ENCODE data around the gene SEMA3D.

SEMA3D gene

GRCh38 chr7:85125176-85125575 is 61.7 kb downstream of the SEMA3D start:
- no peak overlapping the region for H3K4me3 Mint-ChIP-seq
- no peaks in the 10 kb centered on the region for H3K4me1 Mint-ChIP-seq (ENCODE audit: low read depth)
- H3K27me3 Mint-ChIP-seq: no peaks in the 10 kb centered on the region
- H3K9me3 Mint-ChIP-seq: no peaks in the 10 kb centered on the region
- H3K36me3 Mint-ChIP-seq (ENCODE audit: low read depth): no peaks in the 10 kb centered on the region
- H3K27ac Mint-ChIP-seq: no peak overlapping the region

GRCh38 chr7:85119934-85120333 is 66.9 kb downstream of the SEMA3D start:
- no peaks in the 10 kb centered on the region for H3K36me3 Mint-ChIP-seq (ENCODE audit: low read depth)
- H3K27ac Mint-ChIP-seq: no peak overlapping the region
- no peaks in the 10 kb centered on the region for H3K4me1 Mint-ChIP-seq (ENCODE audit: low read depth)
- H3K4me3 Mint-ChIP-seq: no peak overlapping the region
- no peaks in the 10 kb centered on the region for H3K27me3 Mint-ChIP-seq
- H3K9me3 Mint-ChIP-seq: no peaks in the 10 kb centered on the region

GRCh38 chr7:85115862-85116261 is 71.0 kb downstream of the SEMA3D start:
- Mint-ChIP-seq H3K9me3 (no peaks in the 10 kb centered on the region), H3K36me3 (ENCODE audit: low read depth) (no peaks in the 10 kb centered on the region), H3K27me3 (no peaks in the 10 kb centered on the region), H3K27ac (no peak overlapping the region), H3K4me1 (ENCODE audit: low read depth) (no peaks in the 10 kb centered on the region), H3K4me3 (no peak overlapping the region)

GRCh38 chr7:85115006-85115405 is 71.8 kb downstream of the SEMA3D start:
- no peaks in the 10 kb centered on the region for H3K27me3 Mint-ChIP-seq
- no peak overlapping the region for H3K4me3 Mint-ChIP-seq
- H3K27ac Mint-ChIP-seq: no peak overlapping the region
- no peaks in the 10 kb centered on the region for H3K9me3 Mint-ChIP-seq
- H3K4me1 Mint-ChIP-seq (ENCODE audit: low read depth): no peaks in the 10 kb centered on the region
- H3K36me3 Mint-ChIP-seq (ENCODE audit: low read depth): no peaks in the 10 kb centered on the region

- Mint-ChIP-seq H3K9me3 (no peaks in the 10 kb centered on the region), H3K4me3 (no peak overlapping the region), H3K27ac (no peak overlapping the region), H3K36me3 (ENCODE audit: low read depth) (no peaks in the 10 kb centered on the region), H3K27me3 (no peaks in the 10 kb centered on the region), H3K4me1 (ENCODE audit: low read depth) (no peaks in the 10 kb centered on the region)
Observed at GRCh38 chr7:85114342-85114741, 72.5 kb downstream of the SEMA3D start.

- Mint-ChIP-seq H3K4me1 (ENCODE audit: low read depth) (no peaks in the 10 kb centered on the region), H3K36me3 (ENCODE audit: low read depth) (no peaks in the 10 kb centered on the region), H3K27me3 (no peaks in the 10 kb centered on the region), H3K4me3 (no peak overlapping the region), H3K27ac (no peak overlapping the region), H3K9me3 (no peaks in the 10 kb centered on the region)
Observed at GRCh38 chr7:85111761-85112160, 75.1 kb downstream of the SEMA3D start.

GRCh38 chr7:85106719-85107118 is 80.1 kb downstream of the SEMA3D start:
- Mint-ChIP-seq H3K27me3 (peaks cover 7% of the 10 kb centered on the region), H3K4me3 (no peak overlapping the region), H3K9me3 (no peaks in the 10 kb centered on the region), H3K4me1 (ENCODE audit: low read depth) (no peaks in the 10 kb centered on the region), H3K36me3 (ENCODE audit: low read depth) (no peaks in the 10 kb centered on the region), H3K27ac (no peak overlapping the region)

GRCh38 chr7:85104432-85105205 is 82.2 kb downstream of the SEMA3D start:
- Mint-ChIP-seq H3K27ac (no peak overlapping the region), H3K4me3 (no peak overlapping the region), H3K27me3 (peaks cover 7% of the 10 kb centered on the region), H3K4me1 (ENCODE audit: low read depth) (no peaks in the 10 kb centered on the region), H3K36me3 (ENCODE audit: low read depth) (no peaks in the 10 kb centered on the region), H3K9me3 (no peaks in the 10 kb centered on the region)

GRCh38 chr7:85103962-85104361 is 82.9 kb downstream of the SEMA3D start:
- Mint-ChIP-seq H3K27ac (no peak overlapping the region), H3K9me3 (no peaks in the 10 kb centered on the region), H3K36me3 (ENCODE audit: low read depth) (no peaks in the 10 kb centered on the region), H3K4me1 (ENCODE audit: low read depth) (no peaks in the 10 kb centered on the region), H3K27me3 (peaks cover 7% of the 10 kb centered on the region), H3K4me3 (no peak overlapping the region)

- no peaks in the 10 kb centered on the region for H3K4me1 Mint-ChIP-seq (ENCODE audit: low read depth)
- H3K9me3 Mint-ChIP-seq: no peaks in the 10 kb centered on the region
- H3K4me3 Mint-ChIP-seq: no peak overlapping the region
- peaks cover 7% of the 10 kb centered on the region for H3K27me3 Mint-ChIP-seq
- no peaks in the 10 kb centered on the region for H3K36me3 Mint-ChIP-seq (ENCODE audit: low read depth)
- H3K27ac Mint-ChIP-seq: no peak overlapping the region
Observed at GRCh38 chr7:85103357-85103756, 83.5 kb downstream of the SEMA3D start.

- Mint-ChIP-seq H3K27ac (no peak overlapping the region), H3K9me3 (no peaks in the 10 kb centered on the region), H3K36me3 (ENCODE audit: low read depth) (no peaks in the 10 kb centered on the region), H3K4me1 (ENCODE audit: low read depth) (no peaks in the 10 kb centered on the region), H3K4me3 (no peak overlapping the region), H3K27me3 (peaks cover 7% of the 10 kb centered on the region)
Observed at GRCh38 chr7:85102813-85103350, 84.0 kb downstream of the SEMA3D start.

GRCh38 chr7:85101347-85101746 is 85.5 kb downstream of the SEMA3D start:
- H3K27ac Mint-ChIP-seq: no peak overlapping the region
- no peak overlapping the region for H3K4me3 Mint-ChIP-seq
- no peaks in the 10 kb centered on the region for H3K4me1 Mint-ChIP-seq (ENCODE audit: low read depth)
- peaks cover 7% of the 10 kb centered on the region for H3K27me3 Mint-ChIP-seq
- H3K9me3 Mint-ChIP-seq: no peaks in the 10 kb centered on the region
- H3K36me3 Mint-ChIP-seq (ENCODE audit: low read depth): no peaks in the 10 kb centered on the region

- peaks cover 3% of the 10 kb centered on the region for H3K27me3 Mint-ChIP-seq
- H3K27ac Mint-ChIP-seq: no peak overlapping the region
- no peaks in the 10 kb centered on the region for H3K36me3 Mint-ChIP-seq (ENCODE audit: low read depth)
- H3K4me3 Mint-ChIP-seq: no peak overlapping the region
- H3K9me3 Mint-ChIP-seq: no peaks in the 10 kb centered on the region
- no peaks in the 10 kb centered on the region for H3K4me1 Mint-ChIP-seq (ENCODE audit: low read depth)
Observed at GRCh38 chr7:85097844-85098243, 89.0 kb downstream of the SEMA3D start.

GRCh38 chr7:85095806-85096205 is 91.0 kb downstream of the SEMA3D start:
- Mint-ChIP-seq H3K27ac (no peak overlapping the region), H3K36me3 (ENCODE audit: low read depth) (no peaks in the 10 kb centered on the region), H3K4me3 (no peak overlapping the region), H3K9me3 (no peaks in the 10 kb centered on the region), H3K27me3 (no peaks in the 10 kb centered on the region), H3K4me1 (ENCODE audit: low read depth) (no peaks in the 10 kb centered on the region)

- H3K27ac Mint-ChIP-seq: no peak overlapping the region
- H3K9me3 Mint-ChIP-seq: no peaks in the 10 kb centered on the region
- no peaks in the 10 kb centered on the region for H3K27me3 Mint-ChIP-seq
- H3K36me3 Mint-ChIP-seq (ENCODE audit: low read depth): no peaks in the 10 kb centered on the region
- H3K4me3 Mint-ChIP-seq: no peak overlapping the region
- no peaks in the 10 kb centered on the region for H3K4me1 Mint-ChIP-seq (ENCODE audit: low read depth)
Observed at GRCh38 chr7:85095366-85095765, 91.5 kb downstream of the SEMA3D start.

Data from stimulated activated naive CD8-positive, alpha-beta T cell treated with anti-CD3 and anti-CD28 coated beads, Interleukin-15, Interleukin-2, amounts not matched to agents 100 ng/mL and 50 ng/mL, for 24 hours (primary cell).